Activated naive CD4-positive, alpha-beta T cell treated with anti-CD3 and anti-CD28 coated beads for 36 hours (primary cell): ENCODE results near the gene AFG1L. TPM values are rescaled to one million over a fixed set of nuclear protein-coding genes. Genes with fewer than 3 reads are reported as not detected.
"Not testable (repeated sequence)": the region's sequence is repeated elsewhere in the genome, so short reads cannot be mapped to it uniquely, and the experiment has no call there.

ENCODE experiments used
- CTCF ChIA-PET: fragments of 350-600 bp; sonication (Branson Sonifier 250); formaldehyde crosslinking; loops from one replicate; lab custom pipeline; 2021; ENCODE audit warnings: antibody characterized with exemption; lab: Charles Lee
- DNase-seq: peaks from one replicate; pipeline ENCODE4 v3.0.0-alpha.2; 2020
- H3K27ac Mint-ChIP-seq: one replicate; pipeline ENCODE4 v1.8.0; 2021; ENCODE audit warnings: mild to moderate bottlenecking, mixed read lengths
- H3K27me3 Mint-ChIP-seq: one replicate; pipeline ENCODE4 v1.8.0; 2021; ENCODE audit warnings: low read depth, mixed read lengths
- H3K36me3 Mint-ChIP-seq: one replicate; pipeline ENCODE4 v1.8.0; 2021; ENCODE audit warnings: low read depth, mixed read lengths
- H3K4me1 Mint-ChIP-seq: one replicate; pipeline ENCODE4 v1.8.0; 2021; ENCODE audit warnings: low read depth, mixed read lengths
- H3K4me3 Mint-ChIP-seq: one replicate; pipeline ENCODE4 v1.8.0; 2021; ENCODE audit warnings: mild to moderate bottlenecking, moderate library complexity, mixed read lengths
- H3K9me3 Mint-ChIP-seq: one replicate; pipeline ENCODE4 v1.8.0; 2021; ENCODE audit warnings: mixed read lengths
- intact Hi-C: fragments of 100-400 bp; cut with micrococcal nuclease; formaldehyde crosslinking; loops from one replicate; pipeline ENCODE4 v1.15.1; 2023
- total RNA-seq, 2 experiments: library from RNA; stranded (reverse); gene quantifications; one replicate each; pipeline ENCODE4 v1.2.3, GENCODE V29; 2021

Gene AFG1L
- total RNA-seq, 2 experiments from 2014 or later, result 5.4 to 5.9 TPM

GRCh38 chr6:108360919-108361311 is 66.1 kb downstream of the AFG1L start:
- CTCF ChIA-PET, result no interaction called here
- Mint-ChIP-seq H3K27ac (no peak overlapping the region), H3K4me3 (no peak overlapping the region), H3K4me1 (peaks cover 3% of the 10 kb centered on the region), H3K27me3 (no peaks in the 10 kb centered on the region), H3K36me3 (peaks cover 5% of the 10 kb centered on the region), H3K9me3 (no peaks in the 10 kb centered on the region)
- no peak for DNase-seq
- intact Hi-C loops, result loop anchor here (5.0 kb wide), 1 partner anchor 244 kb away; no protein-coding TSS in a partner anchor

- no peak for DNase-seq
These were observed 66.6 kb downstream of the AFG1L start for GRCh38 chr6:108361312-108361932.

GRCh38 chr6:108362455-108362854 is 67.6 kb downstream of the AFG1L start:
- Mint-ChIP-seq H3K27me3 (no peaks in the 10 kb centered on the region), H3K36me3 (peaks cover 5% of the 10 kb centered on the region), H3K9me3 (no peaks in the 10 kb centered on the region), H3K4me3 (no peak overlapping the region), H3K27ac (no peak overlapping the region), H3K4me1 (peaks cover 3% of the 10 kb centered on the region)
- intact Hi-C loops, result loop anchor here (5.0 kb wide), 1 partner anchor 245 kb away; no protein-coding TSS in a partner anchor
- CTCF ChIA-PET, result no interaction called here
- DNase-seq, result no peak

More at GRCh38 chr6:108361312-108361932, 66.6 kb downstream of the AFG1L start:
- Mint-ChIP-seq H3K27ac (no peak overlapping the region), H3K27me3 (no peaks in the 10 kb centered on the region), H3K4me3 (no peak overlapping the region), H3K9me3 (no peaks in the 10 kb centered on the region), H3K4me1 (peaks cover 3% of the 10 kb centered on the region), H3K36me3 (peaks cover 5% of the 10 kb centered on the region)
- intact Hi-C loops, result loop anchor here (5.0 kb wide), 1 partner anchor 244 kb away; no protein-coding TSS in a partner anchor
- CTCF ChIA-PET, result no interaction called here

GRCh38 chr6:108363113-108363512 is 68.3 kb downstream of the AFG1L start:
- Mint-ChIP-seq H3K4me3 (no peak overlapping the region), H3K9me3 (no peaks in the 10 kb centered on the region), H3K36me3 (peaks cover 3% of the 10 kb centered on the region), H3K27me3 (no peaks in the 10 kb centered on the region), H3K27ac (no peak overlapping the region), H3K4me1 (peaks cover 3% of the 10 kb centered on the region)
- DNase-seq, result no peak
- CTCF ChIA-PET, result no interaction called here
- intact Hi-C loops, result loop anchor here (5.0 kb wide), 1 partner anchor 246 kb away; no protein-coding TSS in a partner anchor

- H3K4me3 Mint-ChIP-seq, result no peak overlapping the region
- H3K27me3 Mint-ChIP-seq, result no peaks in the 10 kb centered on the region
- peaks cover 3% of the 10 kb centered on the region for H3K4me1 Mint-ChIP-seq
- no peak overlapping the region for H3K27ac Mint-ChIP-seq
- peaks cover 3% of the 10 kb centered on the region for H3K36me3 Mint-ChIP-seq
- CTCF ChIA-PET, result no interaction called here
- no peaks in the 10 kb centered on the region for H3K9me3 Mint-ChIP-seq
- intact Hi-C loops, result loop anchor here (5.0 kb wide), 1 partner anchor 247 kb away; no protein-coding TSS in a partner anchor
- no peak for DNase-seq
These were observed 69.0 kb downstream of the AFG1L start for GRCh38 chr6:108363889-108364313.

GRCh38 chr6:108364470-108364869 is 69.6 kb downstream of the AFG1L start:
- intact Hi-C loops, result loop anchor here (5.0 kb wide), 1 partner anchor 247 kb away; no protein-coding TSS in a partner anchor
- Mint-ChIP-seq H3K27ac (no peak overlapping the region), H3K9me3 (no peaks in the 10 kb centered on the region), H3K36me3 (no peaks in the 10 kb centered on the region), H3K4me1 (peaks cover 3% of the 10 kb centered on the region), H3K27me3 (no peaks in the 10 kb centered on the region), H3K4me3 (no peak overlapping the region)
- CTCF ChIA-PET, result interaction anchor here (0.6 to 0.7 kb wide), 2 partner anchors 9 to 251 kb away, joined by 3 to 4 read pairs; no protein-coding TSS in a partner anchor
- DNase-seq, result no peak

- Mint-ChIP-seq H3K4me1 (peaks cover 3% of the 10 kb centered on the region), H3K4me3 (no peak overlapping the region), H3K9me3 (no peaks in the 10 kb centered on the region), H3K27ac (no peak overlapping the region), H3K36me3 (no peaks in the 10 kb centered on the region), H3K27me3 (no peaks in the 10 kb centered on the region)
- CTCF ChIA-PET, result interaction anchor here (0.6 kb wide), 2 partner anchors 161 to 171 kb away, joined by 3 to 4 read pairs; no protein-coding TSS in a partner anchor
- DNase-seq, result no peak
- intact Hi-C loops, result no loop called here
These were observed 70.6 kb downstream of the AFG1L start for GRCh38 chr6:108365478-108365877.

GRCh38 chr6:108366236-108366635 is 71.4 kb downstream of the AFG1L start:
- DNase-seq, result no peak
- H3K4me3 Mint-ChIP-seq, result no peak overlapping the region
- intact Hi-C loops, result no loop called here
- H3K27me3 Mint-ChIP-seq, result no peaks in the 10 kb centered on the region
- H3K27ac Mint-ChIP-seq, result no peak overlapping the region
- CTCF ChIA-PET, result interaction anchor here (0.6 to 1.0 kb wide), 2 partner anchors 10 to 161 kb away, joined by 3 read pairs; no protein-coding TSS in a partner anchor
- no peaks in the 10 kb centered on the region for H3K9me3 Mint-ChIP-seq
- H3K36me3 Mint-ChIP-seq, result no peaks in the 10 kb centered on the region
- peaks cover 3% of the 10 kb centered on the region for H3K4me1 Mint-ChIP-seq

- Mint-ChIP-seq H3K36me3 (peaks cover 3% of the 10 kb centered on the region), H3K27me3 (no peaks in the 10 kb centered on the region), H3K9me3 (no peaks in the 10 kb centered on the region), H3K27ac (no peak overlapping the region), H3K4me1 (peaks cover 3% of the 10 kb centered on the region), H3K4me3 (no peak overlapping the region)
- CTCF ChIA-PET, result interaction anchor here (1.4 kb wide), 1 partner anchor 123 kb away, joined by 4 read pairs; no protein-coding TSS in a partner anchor
- intact Hi-C loops, result no loop called here
- no peak for DNase-seq
These were observed 73.7 kb downstream of the AFG1L start for GRCh38 chr6:108368431-108369030.

GRCh38 chr6:108380876-108381275 is 86.0 kb downstream of the AFG1L start:
- Mint-ChIP-seq H3K4me1 (no peaks in the 10 kb centered on the region), H3K36me3 (peaks cover 15% of the 10 kb centered on the region), H3K27me3 (no peaks in the 10 kb centered on the region), H3K9me3 (peaks cover 2% of the 10 kb centered on the region), H3K27ac (no peak overlapping the region), H3K4me3 (no peak overlapping the region)
- intact Hi-C loops, result no loop called here
- CTCF ChIA-PET, result no interaction called here
- DNase-seq, result no peak

- Mint-ChIP-seq H3K36me3 (peaks cover 4% of the 10 kb centered on the region), H3K27me3 (no peaks in the 10 kb centered on the region), H3K27ac (no peak overlapping the region), H3K4me1 (no peaks in the 10 kb centered on the region), H3K9me3 (no peaks in the 10 kb centered on the region), H3K4me3 (no peak overlapping the region)
- DNase-seq, result no peak
- CTCF ChIA-PET, result no interaction called here
- intact Hi-C loops, result no loop called here
These were observed 89.1 kb downstream of the AFG1L start for GRCh38 chr6:108383981-108384380.

- H3K4me1 Mint-ChIP-seq, H3K4me3 Mint-ChIP-seq, H3K27me3 Mint-ChIP-seq, H3K36me3 Mint-ChIP-seq, H3K27ac Mint-ChIP-seq, DNase-seq, H3K9me3 Mint-ChIP-seq, intact Hi-C loops, CTCF ChIA-PET: not testable (repeated sequence)
These were observed 94.3 kb downstream of the AFG1L start for GRCh38 chr6:108389190-108389589.
